ENCODE results near the gene TNS3. TPM values are rescaled to one million over a fixed set of nuclear protein-coding genes. Genes with fewer than 3 reads are reported as not detected.

Gene TNS3
- total and polyA plus RNA-seq, 2 of the 13 experiments (the other 11 are each of a cell fraction or from before 2014, with no cell fraction given), result 52.9 to 55.7 TPM

GRCh38 chr7:47474937-47475879 lies 106.7 kb downstream of the TNS3 start (continued):
- TF ChIP-seq HMGXB3 (CRISPR knock-in tag; IDR thresholded peaks at IDR 0.05; ENCODE audit: borderline replicate concordance) (peak; percentile 91), ZFP37 (CRISPR knock-in tag; IDR thresholded peaks at IDR 0.05; ENCODE audit: borderline replicate concordance) (peak; percentile 77), ZNF333 (CRISPR knock-in tag; IDR thresholded peaks at IDR 0.05; ENCODE audit: borderline replicate concordance) (no peak), MAFK (conservative IDR thresholded peaks at IDR 0.05 in 1 of 2, IDR thresholded peaks at IDR 0.05 in 1 of 2; ENCODE audit: low read length in 2 of 2) (peak; percentile 41 to 57; a peak in 2 of 4 replicates), DNMT3B (CRISPR knock-in tag; conservative IDR thresholded peaks at IDR 0.05) (peak; percentile 60; the same call in 1 of the 2 replicates), ZNF281 (CRISPR knock-in tag; IDR thresholded peaks at IDR 0.05; ENCODE audit: borderline replicate concordance) (peak; percentile 77), NRL (CRISPR knock-in tag; IDR thresholded peaks at IDR 0.05; ENCODE audit: borderline replicate concordance) (peak; percentile 80), ZNF296 (CRISPR knock-in tag; conservative IDR thresholded peaks at IDR 0.05) (no peak), POLR2A (IDR thresholded peaks at IDR 0.05; ENCODE audit: insufficient read depth in 1 of 2, low read depth in 2 of 2, low read length in 2 of 2) (peak in 1 of 2 experiments; percentile 88; a peak in 2 of 4 replicates), NFYC (CRISPR knock-in tag; IDR thresholded peaks at IDR 0.05) (peak; percentile 43; the same call in 1 of the 2 replicates), MAX (IDR thresholded peaks at IDR 0.05) (peak; percentile 81), ZNF7 (CRISPR knock-in tag; IDR thresholded peaks at IDR 0.05) (no peak), ZC3H13 (CRISPR knock-in tag; IDR thresholded peaks at IDR 0.05) (no peak), CREB3 (CRISPR knock-in tag; IDR thresholded peaks at IDR 0.05) (no peak), ZBTB2 (CRISPR knock-in tag; IDR thresholded peaks at IDR 0.05; ENCODE audit: low read depth) (no peak), TBX2 (CRISPR knock-in tag; IDR thresholded peaks at IDR 0.05; ENCODE audit: borderline replicate concordance) (peak; percentile 97), HNF4A (CRISPR knock-in tag; IDR thresholded peaks at IDR 0.05) (peak; percentile 93), SRSF4 (IDR thresholded peaks at IDR 0.05; ENCODE audit: low read depth, low read length, poor library complexity, severe bottlenecking) (no peak), ZNF44 (CRISPR knock-in tag; IDR thresholded peaks at IDR 0.05) (peak; percentile 89; the same call in 1 of the 2 replicates)

Data from HepG2 (cell line).